ENCODE measurements around the gene CYLD. TPM values are rescaled to one million over a fixed set of nuclear protein-coding genes. Genes with fewer than 3 reads are reported as not detected.

CYLD gene
- total RNA-seq, 4 donors from 2014 or later: 17.6 to 65.8 (median 45.1) TPM

GRCh38 chr16:50697881-50698767, 43.8 kb upstream of the CYLD start:
- DNase-seq: peak; percentile 27 to 45
- H3K36me3 ChIP-seq: no peaks in the 10 kb centered on the region
- no peak for TF ChIP-seq POLR2A (IDR thresholded peaks at IDR 0.05)
- no peak for TF ChIP-seq CTCF (IDR thresholded peaks at IDR 0.05)
- H3K4me1 ChIP-seq: no peaks in the 10 kb centered on the region
- H3K4me3 ChIP-seq: peak overlapping the region; percentile 36 to 39
- intact Hi-C loops (cut with DNase I; ENCODE audit: low total_unique reads): no loop called here
- no peaks in the 10 kb centered on the region for H3K9me3 ChIP-seq
- no peaks in the 10 kb centered on the region for H3K27me3 ChIP-seq
- peak overlapping the region; percentile 51 to 61 for H3K27ac ChIP-seq

DNA sequence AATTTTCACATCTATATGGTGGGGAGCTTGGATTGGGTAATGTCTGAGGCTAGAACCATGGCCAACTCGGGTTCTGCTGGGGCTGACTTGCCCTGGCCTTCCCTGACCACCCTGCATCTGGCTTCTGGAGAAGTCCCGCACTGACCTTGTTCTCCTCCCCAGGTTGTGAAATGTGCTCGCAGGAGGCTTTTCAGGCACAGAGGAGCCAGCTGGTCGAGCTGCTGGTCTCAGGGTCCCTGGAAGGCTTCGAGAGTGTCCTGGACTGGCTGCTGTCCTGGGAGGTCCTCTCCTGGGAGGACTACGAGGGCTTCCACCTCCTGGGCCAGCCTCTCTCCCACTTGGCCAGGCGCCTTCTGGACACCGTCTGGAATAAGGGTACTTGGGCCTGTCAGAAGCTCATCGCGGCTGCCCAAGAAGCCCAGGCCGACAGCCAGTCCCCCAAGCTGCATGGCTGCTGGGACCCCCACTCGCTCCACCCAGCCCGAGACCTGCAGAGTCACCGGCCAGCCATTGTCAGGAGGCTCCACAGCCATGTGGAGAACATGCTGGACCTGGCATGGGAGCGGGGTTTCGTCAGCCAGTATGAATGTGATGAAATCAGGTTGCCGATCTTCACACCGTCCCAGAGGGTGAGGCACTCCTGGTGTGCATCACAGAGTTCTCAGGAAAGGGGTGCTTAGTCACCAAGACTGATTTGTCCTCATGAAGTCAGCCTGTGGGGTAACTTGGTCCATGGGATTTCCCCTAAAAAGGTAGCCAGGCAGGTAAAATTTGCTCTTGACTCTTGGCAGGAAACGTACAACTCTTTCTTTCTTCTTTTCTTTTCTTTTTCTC, 42.3 kb upstream of the CYLD start:
- TF ChIP-seq POLR2A (IDR thresholded peaks at IDR 0.05): no peak
- TF ChIP-seq CTCF (IDR thresholded peaks at IDR 0.05): no peak
- H3K36me3 ChIP-seq: no peaks in the 10 kb centered on the region
- no peaks in the 10 kb centered on the region for H3K27me3 ChIP-seq
- no peak overlapping the region for H3K27ac ChIP-seq
- no peaks in the 10 kb centered on the region for H3K4me1 ChIP-seq
- intact Hi-C loops (cut with DNase I; ENCODE audit: low total_unique reads): no loop called here
- no peak for DNase-seq
- no peaks in the 10 kb centered on the region for H3K9me3 ChIP-seq
- no peak overlapping the region for H3K4me3 ChIP-seq

GRCh38 chr16:50702725-50703124, 39.2 kb upstream of the CYLD start:
- H3K36me3 ChIP-seq: no peaks in the 10 kb centered on the region
- TF ChIP-seq POLR2A (IDR thresholded peaks at IDR 0.05) (no peak), CTCF (IDR thresholded peaks at IDR 0.05) (no peak)
- no peak overlapping the region for H3K4me3 ChIP-seq
- no peak for DNase-seq
- no peaks in the 10 kb centered on the region for H3K9me3 ChIP-seq
- intact Hi-C loops (cut with DNase I; ENCODE audit: low total_unique reads): no loop called here
- no peaks in the 10 kb centered on the region for H3K4me1 ChIP-seq
- no peaks in the 10 kb centered on the region for H3K27me3 ChIP-seq
- no peak overlapping the region for H3K27ac ChIP-seq

- no peak overlapping the region for H3K27ac ChIP-seq
- no peak overlapping the region for H3K4me3 ChIP-seq
- H3K27me3 ChIP-seq: no peaks in the 10 kb centered on the region
Observed at GRCh38 chr16:50704245-50704644, 37.6 kb upstream of the CYLD start.

More at GRCh38 chr16:50704245-50704644, 37.6 kb upstream of the CYLD start:
- Histone ChIP-seq H3K9me3 (no peaks in the 10 kb centered on the region), H3K36me3 (no peaks in the 10 kb centered on the region), H3K4me1 (no peaks in the 10 kb centered on the region)
- no peak for DNase-seq
- intact Hi-C loops (cut with DNase I; ENCODE audit: low total_unique reads): no loop called here
- TF ChIP-seq CTCF (IDR thresholded peaks at IDR 0.05) (no peak), POLR2A (IDR thresholded peaks at IDR 0.05) (no peak)
